ENCODE results near the gene KIAA1755. TPM values are rescaled to one million over a fixed set of nuclear protein-coding genes. Genes with fewer than 3 reads are reported as not detected.

The KIAA1755 gene
- total and polyA plus RNA-seq, 2 of the 4 experiments (the other 2 are of a cell fraction): 2.5 to 5.1 TPM

- Histone ChIP-seq H3K23ac (ENCODE audit: low read depth, low read length) (no peak overlapping the region), H3K4me3 (ENCODE audit: insufficient read depth, low read depth, low read length) (no peak overlapping the region), H2AK5ac (ENCODE audit: low read depth, low read length) (no peak overlapping the region), H3K14ac (replicated peaks; ENCODE audit: low read depth, low read length) (no peak overlapping the region), H4K91ac (ENCODE audit: insufficient read depth, low read depth, low read length) (no peak overlapping the region), H2BK20ac (ENCODE audit: low read depth, low read length) (no peak overlapping the region), H3K36me3 (ENCODE audit: control insufficient read depth, insufficient read depth, low read length) (no peaks in the 10 kb centered on the region), H4K8ac (ENCODE audit: low read depth in 2 of 2, low read length in 2 of 2) (no peak overlapping the region), H3K4me2 (ENCODE audit: low read depth, low read length) (no peak overlapping the region), H3K18ac (ENCODE audit: low read depth, low read length) (no peak overlapping the region), H3K27me3 (ENCODE audit: control insufficient read depth, insufficient read depth, low read length) (no peaks in the 10 kb centered on the region), H4K5ac (ENCODE audit: low read depth, low read length) (no peak overlapping the region), H4K20me1 (ENCODE audit: insufficient read depth, low read length) (no peaks in the 10 kb centered on the region), H3K4ac (ENCODE audit: low read depth, low read length) (no peak overlapping the region; the same call in 1 of the 2 replicates), H2BK120ac (ENCODE audit: low read depth, low read length) (no peak overlapping the region), H3K9me1 (ENCODE audit: insufficient read depth, low read length) (no peaks in the 10 kb centered on the region), H2AFZ (replicated peaks; ENCODE audit: low read length, poor library complexity) (no peak overlapping the region), H2BK5ac (ENCODE audit: low read depth, low read length, poor library complexity, severe bottlenecking) (no peak overlapping the region), H3K9ac (ENCODE audit: low read depth, low read length) (no peak overlapping the region), H2AK9ac (replicated peaks; ENCODE audit: low read depth, low read length, poor library complexity) (no peak overlapping the region), H3K9me3 (ENCODE audit: control insufficient read depth, insufficient read depth, low read length) (no peaks in the 10 kb centered on the region), H3K4me1 (ENCODE audit: control insufficient read depth, insufficient read depth, low read length) (peaks cover 23% of the 10 kb centered on the region), H3K56ac (ENCODE audit: extremely low read depth, insufficient read depth, low read length) (no peak overlapping the region), H3K79me1 (ENCODE audit: low read depth in 1 of 2, low read length in 2 of 2) (peaks cover 3 to 7% of the 10 kb centered on the region in 2 experiments; a peak in 2 of 4 replicates), H3K27ac (ENCODE audit: insufficient read depth, low read length) (no peak overlapping the region), H2BK15ac (ENCODE audit: low read depth, low read length) (no peak overlapping the region)
- CTCF ChIA-PET: no interaction called here
- no peak for TF ChIP-seq RCOR1 (IDR thresholded peaks at IDR 0.05; ENCODE audit: insufficient replicate concordance, low read length)
- TF ChIP-seq, protein P1, sequence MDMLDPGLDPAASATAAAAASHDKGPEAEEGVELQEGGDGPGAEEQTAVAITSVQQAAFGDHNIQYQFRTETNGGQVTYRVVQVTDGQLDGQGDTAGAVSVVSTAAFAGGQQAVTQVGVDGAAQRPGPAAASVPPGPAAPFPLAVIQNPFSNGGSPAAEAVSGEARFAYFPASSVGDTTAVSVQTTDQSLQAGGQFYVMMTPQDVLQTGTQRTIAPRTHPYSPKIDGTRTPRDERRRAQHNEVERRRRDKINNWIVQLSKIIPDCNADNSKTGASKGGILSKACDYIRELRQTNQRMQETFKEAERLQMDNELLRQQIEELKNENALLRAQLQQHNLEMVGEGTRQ (IDR thresholded peaks at IDR 0.05; ENCODE audit: low read depth, low read length): no peak
- no peak; the same call in 1 of the 2 replicates for TF ChIP-seq CEBPB (IDR thresholded peaks at IDR 0.05; ENCODE audit: low read depth, low read length)
- TF ChIP-seq, protein P2, sequence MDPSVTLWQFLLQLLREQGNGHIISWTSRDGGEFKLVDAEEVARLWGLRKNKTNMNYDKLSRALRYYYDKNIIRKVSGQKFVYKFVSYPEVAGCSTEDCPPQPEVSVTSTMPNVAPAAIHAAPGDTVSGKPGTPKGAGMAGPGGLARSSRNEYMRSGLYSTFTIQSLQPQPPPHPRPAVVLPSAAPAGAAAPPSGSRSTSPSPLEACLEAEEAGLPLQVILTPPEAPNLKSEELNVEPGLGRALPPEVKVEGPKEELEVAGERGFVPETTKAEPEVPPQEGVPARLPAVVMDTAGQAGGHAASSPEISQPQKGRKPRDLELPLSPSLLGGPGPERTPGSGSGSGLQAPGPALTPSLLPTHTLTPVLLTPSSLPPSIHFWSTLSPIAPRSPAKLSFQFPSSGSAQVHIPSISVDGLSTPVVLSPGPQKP (IDR thresholded peaks at IDR 0.05; ENCODE audit: borderline replicate concordance, low read depth, low read length): no peak
- TF ChIP-seq RAD21 (IDR thresholded peaks at IDR 0.05; ENCODE audit: low read length): no peak
- TF ChIP-seq RFX5 (IDR thresholded peaks at IDR 0.05; ENCODE audit: low read depth, low read length): no peak
- no peak for TF ChIP-seq NFE2L2 (IDR thresholded peaks at IDR 0.05; ENCODE audit: low read depth, low read length)
- no peak for TF ChIP-seq MAZ (IDR thresholded peaks at IDR 0.05; ENCODE audit: borderline replicate concordance, low read depth, low read length)
- TF ChIP-seq MAFK (IDR thresholded peaks at IDR 0.05; ENCODE audit: low read depth, low read length): no peak
- TF ChIP-seq SMC3 (IDR thresholded peaks at IDR 0.05; ENCODE audit: low read depth, low read length): no peak
- no peak for TF ChIP-seq MXI1 (IDR thresholded peaks at IDR 0.05; ENCODE audit: borderline replicate concordance, low read depth, low read length)
- no peak for TF ChIP-seq BHLHE40 (IDR thresholded peaks at IDR 0.05; ENCODE audit: low read depth, low read length)
- no peak for TF ChIP-seq FOS (IDR thresholded peaks at IDR 0.05; ENCODE audit: low read depth, low read length)
- no peak for TF ChIP-seq CHD1 (IDR thresholded peaks at IDR 0.05; ENCODE audit: low read depth, low read length)
- TF ChIP-seq, protein P3, sequence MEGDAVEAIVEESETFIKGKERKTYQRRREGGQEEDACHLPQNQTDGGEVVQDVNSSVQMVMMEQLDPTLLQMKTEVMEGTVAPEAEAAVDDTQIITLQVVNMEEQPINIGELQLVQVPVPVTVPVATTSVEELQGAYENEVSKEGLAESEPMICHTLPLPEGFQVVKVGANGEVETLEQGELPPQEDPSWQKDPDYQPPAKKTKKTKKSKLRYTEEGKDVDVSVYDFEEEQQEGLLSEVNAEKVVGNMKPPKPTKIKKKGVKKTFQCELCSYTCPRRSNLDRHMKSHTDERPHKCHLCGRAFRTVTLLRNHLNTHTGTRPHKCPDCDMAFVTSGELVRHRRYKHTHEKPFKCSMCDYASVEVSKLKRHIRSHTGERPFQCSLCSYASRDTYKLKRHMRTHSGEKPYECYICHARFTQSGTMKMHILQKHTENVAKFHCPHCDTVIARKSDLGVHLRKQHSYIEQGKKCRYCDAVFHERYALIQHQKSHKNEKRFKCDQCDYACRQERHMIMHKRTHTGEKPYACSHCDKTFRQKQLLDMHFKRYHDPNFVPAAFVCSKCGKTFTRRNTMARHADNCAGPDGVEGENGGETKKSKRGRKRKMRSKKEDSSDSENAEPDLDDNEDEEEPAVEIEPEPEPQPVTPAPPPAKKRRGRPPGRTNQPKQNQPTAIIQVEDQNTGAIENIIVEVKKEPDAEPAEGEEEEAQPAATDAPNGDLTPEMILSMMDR (conservative IDR thresholded peaks at IDR 0.05; ENCODE audit: low read depth, low read length): no peak
- TF ChIP-seq POLR2A (IDR thresholded peaks at IDR 0.05; ENCODE audit: low read depth, low read length): no peak
- in situ Hi-C loops (cut with MboI; ENCODE audit: low sequenced_read_pairs) (no loop called here), dilution Hi-C loops (cut with HindIII; ENCODE audit: low sequenced_read_pairs, unreplicated experiment) (no loop called here), intact Hi-C loops (cut with micrococcal nuclease) (no loop called here)
- BruUV-seq (replicated peaks): no TSS peak
- WGBS, 2 experiments (ENCODE audit: extremely low coverage in 2 of 2, insufficient read length in 1 of 2): no CpG with 5 or more reads among the region's 6 CpGs
- ATAC-seq (ENCODE audit: low read depth): no peak
- DNase-seq: no peak
- POLR2A ChIA-PET (ENCODE audit: unreplicated experiment): no interaction called here
These were observed 9.9 kb downstream of the KIAA1755 start for GRCh38 chr20:38250609-38251008.

Measured in IMR-90 (cell line).